HepG2 (cell line): Measurements from ENCODE around the gene SOWAHB. TPM values are rescaled to one million over a fixed set of nuclear protein-coding genes. Genes with fewer than 3 reads are reported as not detected.

Experiments used
- EED ChIP-seq: sonication (generic); formaldehyde crosslinking; IDR thresholded peaks from 2 replicates; pipeline ENCODE4 v1.5.0; 2020; ENCODE audit warnings: mild to moderate bottlenecking, missing genetic modification reagents
- FOXA1 ChIP-seq, 2 experiments: fragments of 450-650 bp in 1 of 2; sonication (generic) in 1 of 2; formaldehyde crosslinking in 1 of 2; IDR thresholded peaks; 2 replicates each; pipeline versions ENCODE4 v1.4.0 to v1.6.1; 2016 to 2020; ENCODE audit warnings: missing genetic modification reagents in 1 of 2
- PCBP2 ChIP-seq: fragments of 200-400 bp; formaldehyde crosslinking; optimal IDR thresholded peaks from 2 replicates; pipeline ENCODE3; 2018; ENCODE audit warnings: low read length, low read depth; ENCODE audit not compliant: poor library complexity, severe bottlenecking
- PHF20 ChIP-seq: sonication (generic); formaldehyde crosslinking; IDR thresholded peaks from 2 replicates; pipeline ENCODE4 v1.5.0; 2020; ENCODE audit warnings: mild to moderate bottlenecking, missing genetic modification reagents
- PITX1 ChIP-seq: sonication (generic); formaldehyde crosslinking; IDR thresholded peaks from 2 replicates; pipeline ENCODE4 v1.5.1; 2020; ENCODE audit warnings: mild to moderate bottlenecking, missing genetic modification reagents
- XRCC5 ChIP-seq: fragments of 200-400 bp; formaldehyde crosslinking; optimal IDR thresholded peaks from 2 replicates; pipeline ENCODE3; 2017; ENCODE audit warnings: mild to moderate bottlenecking, low read length
- ZSCAN31 ChIP-seq: sonication (generic); formaldehyde crosslinking; IDR thresholded peaks from 2 replicates; pipeline ENCODE4 v1.5.0; 2020; ENCODE audit warnings: low read depth, mild to moderate bottlenecking, missing genetic modification reagents
- polyA plus RNA-seq, 8 experiments: library from polyadenylated mRNA; depleted of rRNA in 3 of 8; stranded (reverse) in 7 of 8; unstranded in 1 of 8; fragments of >200 nt; fragmentation: Illumina TruSeq in 4 of 8; extraction: Trizol in 4 of 8; gene quantifications; 2 replicates each; pipeline versions ENCODE4 v1.2.1 to v1.2.3, GENCODE V29; 2011 to 2016; ENCODE audit warnings: low read depth in 4 of 8, missing spikeins in 1 of 8, mixed read lengths in 1 of 8; ENCODE audit not compliant: insufficient read depth in 1 of 8
- total RNA-seq, 5 experiments: library from RNA; depleted of rRNA; stranded (reverse); fragments of >200 nt; fragmentation: Illumina TruSeq; extraction: Trizol; gene quantifications; 2 replicates each; pipeline ENCODE4 v1.2.3, GENCODE V29; 2016; ENCODE audit warnings: low read depth in 1 of 5
- TF ChIP-seq, protein P1 (sequence below): sonication (generic); formaldehyde crosslinking; IDR thresholded peaks from 2 replicates; pipeline ENCODE4 v1.5.1; 2020; ENCODE audit warnings: mild to moderate bottlenecking, missing genetic modification reagents, borderline replicate concordance
- TF ChIP-seq, protein P2 (sequence below): IDR thresholded peaks from 2 replicates; pipeline ENCODE4 v1.4.0; 2020; ENCODE audit warnings: mild to moderate bottlenecking, missing genetic modification reagents
- TF ChIP-seq, protein P3 (sequence below): sonication (generic); formaldehyde crosslinking; IDR thresholded peaks from one replicate; pipeline ENCODE4 v1.5.1; 2020; ENCODE audit warnings: mild to moderate bottlenecking, missing genetic modification reagents; ENCODE audit errors: not compliant biosample characterization

SOWAHB gene
- total and polyA plus RNA-seq, 2 of the 13 experiments (the other 11 are each of a cell fraction or from before 2014, with no cell fraction given): 0.12 to 0.51 TPM

- no peak for TF ChIP-seq PHF20 (CRISPR knock-in tag)
- no peak for TF ChIP-seq PITX1 (CRISPR knock-in tag)
- TF ChIP-seq, protein P1, sequence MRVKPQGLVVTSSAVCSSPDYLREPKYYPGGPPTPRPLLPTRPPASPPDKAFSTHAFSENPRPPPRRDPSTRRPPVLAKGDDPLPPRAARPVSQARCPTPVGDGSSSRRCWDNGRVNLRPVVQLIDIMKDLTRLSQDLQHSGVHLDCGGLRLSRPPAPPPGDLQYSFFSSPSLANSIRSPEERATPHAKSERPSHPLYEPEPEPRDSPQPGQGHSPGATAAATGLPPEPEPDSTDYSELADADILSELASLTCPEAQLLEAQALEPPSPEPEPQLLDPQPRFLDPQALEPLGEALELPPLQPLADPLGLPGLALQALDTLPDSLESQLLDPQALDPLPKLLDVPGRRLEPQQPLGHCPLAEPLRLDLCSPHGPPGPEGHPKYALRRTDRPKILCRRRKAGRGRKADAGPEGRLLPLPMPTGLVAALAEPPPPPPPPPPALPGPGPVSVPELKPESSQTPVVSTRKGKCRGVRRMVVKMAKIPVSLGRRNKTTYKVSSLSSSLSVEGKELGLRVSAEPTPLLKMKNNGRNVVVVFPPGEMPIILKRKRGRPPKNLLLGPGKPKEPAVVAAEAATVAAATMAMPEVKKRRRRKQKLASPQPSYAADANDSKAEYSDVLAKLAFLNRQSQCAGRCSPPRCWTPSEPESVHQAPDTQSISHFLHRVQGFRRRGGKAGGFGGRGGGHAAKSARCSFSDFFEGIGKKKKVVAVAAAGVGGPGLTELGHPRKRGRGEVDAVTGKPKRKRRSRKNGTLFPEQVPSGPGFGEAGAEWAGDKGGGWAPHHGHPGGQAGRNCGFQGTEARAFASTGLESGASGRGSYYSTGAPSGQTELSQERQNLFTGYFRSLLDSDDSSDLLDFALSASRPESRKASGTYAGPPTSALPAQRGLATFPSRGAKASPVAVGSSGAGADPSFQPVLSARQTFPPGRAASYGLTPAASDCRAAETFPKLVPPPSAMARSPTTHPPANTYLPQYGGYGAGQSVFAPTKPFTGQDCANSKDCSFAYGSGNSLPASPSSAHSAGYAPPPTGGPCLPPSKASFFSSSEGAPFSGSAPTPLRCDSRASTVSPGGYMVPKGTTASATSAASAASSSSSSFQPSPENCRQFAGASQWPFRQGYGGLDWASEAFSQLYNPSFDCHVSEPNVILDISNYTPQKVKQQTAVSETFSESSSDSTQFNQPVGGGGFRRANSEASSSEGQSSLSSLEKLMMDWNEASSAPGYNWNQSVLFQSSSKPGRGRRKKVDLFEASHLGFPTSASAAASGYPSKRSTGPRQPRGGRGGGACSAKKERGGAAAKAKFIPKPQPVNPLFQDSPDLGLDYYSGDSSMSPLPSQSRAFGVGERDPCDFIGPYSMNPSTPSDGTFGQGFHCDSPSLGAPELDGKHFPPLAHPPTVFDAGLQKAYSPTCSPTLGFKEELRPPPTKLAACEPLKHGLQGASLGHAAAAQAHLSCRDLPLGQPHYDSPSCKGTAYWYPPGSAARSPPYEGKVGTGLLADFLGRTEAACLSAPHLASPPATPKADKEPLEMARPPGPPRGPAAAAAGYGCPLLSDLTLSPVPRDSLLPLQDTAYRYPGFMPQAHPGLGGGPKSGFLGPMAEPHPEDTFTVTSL (CRISPR knock-in tag): no peak
- no peak for TF ChIP-seq FOXA1 (IDR thresholded peaks at IDR 0.05)
- TF ChIP-seq FOXA1 (CRISPR knock-in tag; IDR thresholded peaks at IDR 0.05): peak; percentile 86
- TF ChIP-seq EED (CRISPR knock-in tag): no peak
- no peak for TF ChIP-seq XRCC5
- no peak for TF ChIP-seq ZSCAN31 (CRISPR knock-in tag)
- TF ChIP-seq, protein P2, sequence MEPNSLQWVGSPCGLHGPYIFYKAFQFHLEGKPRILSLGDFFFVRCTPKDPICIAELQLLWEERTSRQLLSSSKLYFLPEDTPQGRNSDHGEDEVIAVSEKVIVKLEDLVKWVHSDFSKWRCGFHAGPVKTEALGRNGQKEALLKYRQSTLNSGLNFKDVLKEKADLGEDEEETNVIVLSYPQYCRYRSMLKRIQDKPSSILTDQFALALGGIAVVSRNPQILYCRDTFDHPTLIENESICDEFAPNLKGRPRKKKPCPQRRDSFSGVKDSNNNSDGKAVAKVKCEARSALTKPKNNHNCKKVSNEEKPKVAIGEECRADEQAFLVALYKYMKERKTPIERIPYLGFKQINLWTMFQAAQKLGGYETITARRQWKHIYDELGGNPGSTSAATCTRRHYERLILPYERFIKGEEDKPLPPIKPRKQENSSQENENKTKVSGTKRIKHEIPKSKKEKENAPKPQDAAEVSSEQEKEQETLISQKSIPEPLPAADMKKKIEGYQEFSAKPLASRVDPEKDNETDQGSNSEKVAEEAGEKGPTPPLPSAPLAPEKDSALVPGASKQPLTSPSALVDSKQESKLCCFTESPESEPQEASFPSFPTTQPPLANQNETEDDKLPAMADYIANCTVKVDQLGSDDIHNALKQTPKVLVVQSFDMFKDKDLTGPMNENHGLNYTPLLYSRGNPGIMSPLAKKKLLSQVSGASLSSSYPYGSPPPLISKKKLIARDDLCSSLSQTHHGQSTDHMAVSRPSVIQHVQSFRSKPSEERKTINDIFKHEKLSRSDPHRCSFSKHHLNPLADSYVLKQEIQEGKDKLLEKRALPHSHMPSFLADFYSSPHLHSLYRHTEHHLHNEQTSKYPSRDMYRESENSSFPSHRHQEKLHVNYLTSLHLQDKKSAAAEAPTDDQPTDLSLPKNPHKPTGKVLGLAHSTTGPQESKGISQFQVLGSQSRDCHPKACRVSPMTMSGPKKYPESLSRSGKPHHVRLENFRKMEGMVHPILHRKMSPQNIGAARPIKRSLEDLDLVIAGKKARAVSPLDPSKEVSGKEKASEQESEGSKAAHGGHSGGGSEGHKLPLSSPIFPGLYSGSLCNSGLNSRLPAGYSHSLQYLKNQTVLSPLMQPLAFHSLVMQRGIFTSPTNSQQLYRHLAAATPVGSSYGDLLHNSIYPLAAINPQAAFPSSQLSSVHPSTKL (CRISPR knock-in tag): peak; percentile 39
- TF ChIP-seq PCBP2: no peak
- TF ChIP-seq, protein P3, sequence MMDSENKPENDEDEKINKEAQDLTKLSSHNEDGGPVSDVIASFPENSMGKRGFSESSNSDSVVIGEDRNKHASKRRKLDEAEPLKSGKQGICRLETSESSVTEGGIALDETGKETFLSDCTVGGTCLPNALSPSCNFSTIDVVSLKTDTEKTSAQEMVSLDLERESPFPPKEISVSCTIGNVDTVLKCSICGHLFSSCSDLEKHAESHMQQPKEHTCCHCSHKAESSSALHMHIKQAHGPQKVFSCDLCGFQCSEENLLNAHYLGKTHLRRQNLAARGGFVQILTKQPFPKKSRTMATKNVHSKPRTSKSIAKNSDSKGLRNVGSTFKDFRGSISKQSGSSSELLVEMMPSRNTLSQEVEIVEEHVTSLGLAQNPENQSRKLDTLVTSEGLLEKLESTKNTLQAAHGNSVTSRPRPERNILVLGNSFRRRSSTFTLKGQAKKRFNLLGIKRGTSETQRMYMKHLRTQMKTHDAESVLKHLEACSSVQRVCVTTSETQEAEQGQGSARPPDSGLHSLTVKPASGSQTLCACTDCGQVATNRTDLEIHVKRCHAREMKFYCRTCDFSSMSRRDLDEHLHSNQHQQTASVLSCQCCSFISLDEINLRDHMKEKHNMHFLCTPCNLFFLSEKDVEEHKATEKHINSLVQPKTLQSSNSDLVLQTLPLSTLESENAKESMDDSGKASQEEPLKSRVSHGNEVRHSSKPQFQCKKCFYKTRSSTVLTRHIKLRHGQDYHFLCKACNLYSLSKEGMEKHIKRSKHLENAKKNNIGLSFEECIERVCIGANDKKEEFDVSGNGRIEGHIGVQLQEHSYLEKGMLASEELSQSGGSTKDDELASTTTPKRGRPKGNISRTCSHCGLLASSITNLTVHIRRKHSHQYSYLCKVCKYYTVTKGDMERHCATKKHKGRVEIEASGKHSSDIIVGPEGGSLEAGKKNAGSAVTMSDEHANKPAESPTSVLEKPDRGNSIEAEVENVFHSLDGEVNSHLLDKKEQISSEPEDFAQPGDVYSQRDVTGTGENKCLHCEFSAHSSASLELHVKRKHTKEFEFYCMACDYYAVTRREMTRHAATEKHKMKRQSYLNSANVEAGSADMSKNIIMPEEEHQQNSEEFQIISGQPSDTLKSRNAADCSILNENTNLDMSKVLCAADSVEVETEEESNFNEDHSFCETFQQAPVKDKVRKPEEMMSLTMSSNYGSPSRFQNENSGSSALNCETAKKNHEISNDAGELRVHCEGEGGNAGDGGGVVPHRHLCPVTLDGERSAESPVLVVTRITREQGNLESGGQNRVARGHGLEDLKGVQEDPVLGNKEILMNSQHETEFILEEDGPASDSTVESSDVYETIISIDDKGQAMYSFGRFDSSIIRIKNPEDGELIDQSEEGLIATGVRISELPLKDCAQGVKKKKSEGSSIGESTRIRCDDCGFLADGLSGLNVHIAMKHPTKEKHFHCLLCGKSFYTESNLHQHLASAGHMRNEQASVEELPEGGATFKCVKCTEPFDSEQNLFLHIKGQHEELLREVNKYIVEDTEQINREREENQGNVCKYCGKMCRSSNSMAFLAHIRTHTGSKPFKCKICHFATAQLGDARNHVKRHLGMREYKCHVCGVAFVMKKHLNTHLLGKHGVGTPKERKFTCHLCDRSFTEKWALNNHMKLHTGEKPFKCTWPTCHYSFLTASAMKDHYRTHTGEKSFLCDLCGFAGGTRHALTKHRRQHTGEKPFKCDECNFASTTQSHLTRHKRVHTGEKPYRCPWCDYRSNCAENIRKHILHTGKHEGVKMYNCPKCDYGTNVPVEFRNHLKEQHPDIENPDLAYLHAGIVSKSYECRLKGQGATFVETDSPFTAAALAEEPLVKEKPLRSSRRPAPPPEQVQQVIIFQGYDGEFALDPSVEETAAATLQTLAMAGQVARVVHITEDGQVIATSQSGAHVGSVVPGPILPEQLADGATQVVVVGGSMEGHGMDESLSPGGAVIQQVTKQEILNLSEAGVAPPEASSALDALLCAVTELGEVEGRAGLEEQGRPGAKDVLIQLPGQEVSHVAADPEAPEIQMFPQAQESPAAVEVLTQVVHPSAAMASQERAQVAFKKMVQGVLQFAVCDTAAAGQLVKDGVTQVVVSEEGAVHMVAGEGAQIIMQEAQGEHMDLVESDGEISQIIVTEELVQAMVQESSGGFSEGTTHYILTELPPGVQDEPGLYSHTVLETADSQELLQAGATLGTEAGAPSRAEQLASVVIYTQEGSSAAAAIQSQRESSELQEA (CRISPR knock-in tag): no peak
Measured at GRCh38 chr4:76898949-76899645, 1.2 kb upstream of the SOWAHB start (continued).
